H9 (cell line): Measurements from ENCODE around the gene ENO4. TPM values are rescaled to one million over a fixed set of nuclear protein-coding genes. Genes with fewer than 3 reads are reported as not detected.

ENCODE experiments used
- DNase-seq: peaks from one replicate; pipeline ENCODE4 v3.0.0-alpha.2; 2017
- H2AFZ ChIP-seq: one replicate; pipeline ENCODE4 v1.6.1; 2013; ENCODE audit warnings: mild to moderate bottlenecking, low read length, control low read depth, moderate library complexity
- H2AK5ac ChIP-seq: 2 replicates; pipeline ENCODE4 v1.6.1; 2013; ENCODE audit warnings: low read length, control low read depth, mixed read lengths; ENCODE audit not compliant: insufficient read length
- H2BK120ac ChIP-seq: one replicate; pipeline ENCODE4 v1.6.1; 2013; ENCODE audit warnings: low read depth, mild to moderate bottlenecking, low read length, control low read depth, inconsistent platforms; ENCODE audit not compliant: poor library complexity, severe bottlenecking
- H2BK12ac ChIP-seq: 2 replicates; pipeline ENCODE4 v1.6.1; 2013; ENCODE audit warnings: low read length, control low read depth, mixed read lengths, low read depth; ENCODE audit not compliant: insufficient read length
- H2BK15ac ChIP-seq: 2 replicates; pipeline ENCODE4 v1.6.1; 2013; ENCODE audit warnings: low read depth, low read length, control low read depth
- H2BK20ac ChIP-seq: one replicate; pipeline ENCODE4 v1.6.1; 2013; ENCODE audit warnings: low read depth, mild to moderate bottlenecking, low read length, control low read depth, inconsistent platforms; ENCODE audit not compliant: poor library complexity, severe bottlenecking
- H2BK5ac ChIP-seq: 2 replicates; pipeline ENCODE4 v1.6.1; 2013; ENCODE audit warnings: low read length, control low read depth, mixed read lengths; ENCODE audit not compliant: insufficient read length
- H3K14ac ChIP-seq: 2 replicates; pipeline ENCODE4 v1.6.1; 2013; ENCODE audit warnings: low read length, control low read depth; ENCODE audit not compliant: insufficient read depth
- H3K18ac ChIP-seq: 2 replicates; pipeline ENCODE4 v1.6.1; 2013; ENCODE audit warnings: low read depth, mild to moderate bottlenecking, mixed read lengths, low read length, control low read depth; ENCODE audit not compliant: insufficient read length
- H3K23ac ChIP-seq: 2 replicates; pipeline ENCODE4 v1.6.1; 2013; ENCODE audit warnings: low read length, control low read depth, mixed read lengths, low read depth; ENCODE audit not compliant: insufficient read length
- H3K23me2 ChIP-seq: 2 replicates; pipeline ENCODE4 v1.6.1; 2013; ENCODE audit warnings: low read depth, mild to moderate bottlenecking, mixed read lengths, low read length, control low read depth; ENCODE audit not compliant: insufficient read length, poor library complexity, severe bottlenecking
- H3K27ac ChIP-seq: 2 replicates; pipeline ENCODE4 v1.5.1; 2013; ENCODE audit warnings: low read length, control low read depth, mixed read lengths, low read depth; ENCODE audit not compliant: insufficient read length
- H3K27me3 ChIP-seq: 2 replicates; pipeline ENCODE4 v1.6.1; 2013; ENCODE audit warnings: low read length, control low read depth, inconsistent platforms; ENCODE audit not compliant: insufficient read depth
- H3K4ac ChIP-seq: 2 replicates; pipeline ENCODE4 v1.6.1; 2013; ENCODE audit warnings: low read depth, mild to moderate bottlenecking, control low read depth, inconsistent platforms, low read length, moderate library complexity
- H3K4me1 ChIP-seq: 2 replicates; pipeline ENCODE4 v1.6.1; 2013; ENCODE audit warnings: low read length, control low read depth, inconsistent platforms; ENCODE audit not compliant: insufficient read depth
- H3K4me2 ChIP-seq: 2 replicates; pipeline ENCODE4 v1.6.1; 2013; ENCODE audit warnings: low read length, control low read depth, mixed read lengths; ENCODE audit not compliant: insufficient read length, insufficient read depth
- H3K56ac ChIP-seq: 2 replicates; pipeline ENCODE4 v1.6.1; 2013; ENCODE audit warnings: low read depth, mild to moderate bottlenecking, mixed read lengths, low read length, control low read depth; ENCODE audit not compliant: insufficient read length
- H3K79me1 ChIP-seq: 2 replicates; pipeline ENCODE4 v1.6.1; 2013; ENCODE audit warnings: low read depth, mild to moderate bottlenecking, moderate library complexity, low read length, control low read depth, inconsistent platforms; ENCODE audit not compliant: insufficient read depth, poor library complexity, severe bottlenecking
- H3K79me2 ChIP-seq: 2 replicates; pipeline ENCODE4 v1.6.1; 2013; ENCODE audit warnings: low read length, control low read depth, inconsistent platforms; ENCODE audit not compliant: insufficient read depth
- H3K9ac ChIP-seq: 2 replicates; pipeline ENCODE4 v1.6.1; 2013; ENCODE audit warnings: low read length, control low read depth, mixed read lengths; ENCODE audit not compliant: insufficient read length; ENCODE audit errors: extremely low read depth
- H3K9me3 ChIP-seq: one replicate; pipeline ENCODE4 v1.6.1; 2013; ENCODE audit warnings: low read depth, low read length, inconsistent platforms; ENCODE audit not compliant: control insufficient read depth
- H3T11ph ChIP-seq: one replicate; pipeline ENCODE4 v1.6.1; 2013; ENCODE audit warnings: mild to moderate bottlenecking, low read length, control low read depth, inconsistent platforms
- H4K20me1 ChIP-seq: one replicate; pipeline ENCODE4 v1.6.1; 2013; ENCODE audit not compliant: control insufficient read depth, insufficient read length, insufficient read depth
- H4K5ac ChIP-seq: 2 replicates; pipeline ENCODE4 v1.6.1; 2013; ENCODE audit warnings: low read depth, mild to moderate bottlenecking, mixed read lengths, low read length, control low read depth; ENCODE audit not compliant: insufficient read length
- H4K8ac ChIP-seq: replicated peaks from 2 replicates; pipeline ENCODE4 v1.6.1; 2013; ENCODE audit warnings: low read length, control low read depth, mixed read lengths, low read depth; ENCODE audit not compliant: insufficient read length
- H4K91ac ChIP-seq: 2 replicates; pipeline ENCODE4 v1.6.1; 2013; ENCODE audit warnings: low read depth, mild to moderate bottlenecking, moderate library complexity, mixed read lengths, low read length, control low read depth; ENCODE audit not compliant: insufficient read length
- H3K27ac Mint-ChIP-seq, 3 experiments: 2 replicates in 2 of 3; 3 replicates in 1 of 3; pipeline ENCODE4 v1.8.0; 2020 to 2021; ENCODE audit warnings: mixed read lengths in 3 of 3, mild to moderate bottlenecking in 1 of 3, moderate library complexity in 1 of 3
- H3K27me3 Mint-ChIP-seq: 2 replicates; pipeline ENCODE4 v1.8.0; 2021; ENCODE audit warnings: low read depth, mild to moderate bottlenecking, moderate library complexity, mixed read lengths
- H3K36me3 Mint-ChIP-seq, 3 experiments: 2 replicates in 2 of 3; 3 replicates in 1 of 3; pipeline ENCODE4 v1.8.0; 2020 to 2021; ENCODE audit warnings: low read depth in 3 of 3, mixed read lengths in 3 of 3; ENCODE audit not compliant: insufficient read depth in 1 of 3
- H3K4me1 Mint-ChIP-seq, 2 experiments: 2 replicates each; pipeline ENCODE4 v1.8.0; 2020; ENCODE audit warnings: mixed read lengths in 2 of 2
- H3K4me3 Mint-ChIP-seq, 2 experiments: 2 replicates in 1 of 2; 3 replicates in 1 of 2; pipeline ENCODE4 v1.8.0; 2020 to 2021; ENCODE audit warnings: mild to moderate bottlenecking in 2 of 2, mixed read lengths in 2 of 2, moderate library complexity in 1 of 2
- H3K9me3 Mint-ChIP-seq, 2 experiments: 2 replicates in 1 of 2; 3 replicates in 1 of 2; pipeline ENCODE4 v1.8.0; 2020; ENCODE audit warnings: mild to moderate bottlenecking in 2 of 2, mixed read lengths in 2 of 2, moderate library complexity in 1 of 2
- WGBS: extraction: QIAGEN DNeasy Blood & Tissue Kit; methylation state at CpG from one replicate; pipeline ENCODE4 v1.1.7; 2013; ENCODE audit warnings: missing lambda C conversion rate, low lambda C conversion rate, mixed read lengths; ENCODE audit not compliant: insufficient read length; ENCODE audit errors: extremely low coverage; 5-methylcytosine and 5-hydroxymethylcytosine counted together
- total RNA-seq: library from RNA; stranded (reverse); gene quantifications from 2 replicates; pipeline ENCODE4 v1.2.1, GENCODE V29; 2021
- TF ChIP-seq, protein P1 (sequence below): fragments of 200-600 bp; sonication (generic); conservative IDR thresholded peaks from 3 replicates; pipeline ENCODE4 v1.8.0; 2021; ENCODE audit warnings: antibody characterized with exemption, mild to moderate bottlenecking

Gene ENO4
- total RNA-seq, 1 experiment from 2014 or later, result 0.26 TPM

DNA sequence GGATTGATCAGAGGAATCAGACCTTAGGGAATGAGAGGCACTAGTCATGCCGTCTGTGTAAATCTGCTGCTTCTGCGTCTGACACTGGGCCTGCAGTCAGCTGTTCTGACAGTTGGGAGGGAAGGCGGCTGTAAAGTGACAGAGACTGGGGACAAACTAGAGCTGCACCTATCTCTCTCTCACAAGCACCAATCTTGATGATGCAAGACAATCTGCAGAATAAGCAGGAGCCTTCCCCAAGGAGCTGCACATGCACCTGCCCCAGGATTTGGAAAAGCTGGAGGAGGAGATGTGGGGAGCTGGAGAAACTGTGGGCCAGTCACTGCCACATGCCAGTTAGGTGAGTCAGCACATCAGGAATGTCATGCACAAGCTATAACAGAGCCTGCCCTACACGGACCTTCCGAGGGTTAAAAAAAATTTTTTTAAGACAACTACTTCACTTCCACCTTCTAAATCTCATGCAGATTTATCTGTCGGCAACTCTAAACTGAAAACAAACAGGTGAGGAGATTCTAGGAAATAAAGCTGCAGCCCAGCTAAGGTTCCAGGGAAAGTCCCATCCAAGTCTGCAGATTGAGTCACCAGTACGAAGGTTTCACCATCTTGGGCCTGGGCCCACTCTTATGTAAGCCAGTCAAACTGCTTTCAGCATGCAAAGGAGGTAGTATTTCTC is 39.2 kb downstream of the ENO4 start:
- H3K14ac ChIP-seq, result no peak overlapping the region
- TF ChIP-seq, protein P1, sequence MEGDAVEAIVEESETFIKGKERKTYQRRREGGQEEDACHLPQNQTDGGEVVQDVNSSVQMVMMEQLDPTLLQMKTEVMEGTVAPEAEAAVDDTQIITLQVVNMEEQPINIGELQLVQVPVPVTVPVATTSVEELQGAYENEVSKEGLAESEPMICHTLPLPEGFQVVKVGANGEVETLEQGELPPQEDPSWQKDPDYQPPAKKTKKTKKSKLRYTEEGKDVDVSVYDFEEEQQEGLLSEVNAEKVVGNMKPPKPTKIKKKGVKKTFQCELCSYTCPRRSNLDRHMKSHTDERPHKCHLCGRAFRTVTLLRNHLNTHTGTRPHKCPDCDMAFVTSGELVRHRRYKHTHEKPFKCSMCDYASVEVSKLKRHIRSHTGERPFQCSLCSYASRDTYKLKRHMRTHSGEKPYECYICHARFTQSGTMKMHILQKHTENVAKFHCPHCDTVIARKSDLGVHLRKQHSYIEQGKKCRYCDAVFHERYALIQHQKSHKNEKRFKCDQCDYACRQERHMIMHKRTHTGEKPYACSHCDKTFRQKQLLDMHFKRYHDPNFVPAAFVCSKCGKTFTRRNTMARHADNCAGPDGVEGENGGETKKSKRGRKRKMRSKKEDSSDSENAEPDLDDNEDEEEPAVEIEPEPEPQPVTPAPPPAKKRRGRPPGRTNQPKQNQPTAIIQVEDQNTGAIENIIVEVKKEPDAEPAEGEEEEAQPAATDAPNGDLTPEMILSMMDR, result no peak
- no peak overlapping the region for H4K5ac ChIP-seq
- H3K9ac ChIP-seq, result no peak overlapping the region
- no peaks in the 10 kb centered on the region for H3K79me2 ChIP-seq
- no peak overlapping the region for H3K4me2 ChIP-seq
- H3K9me3 Mint-ChIP-seq, result no peaks in the 10 kb centered on the region
- no peak overlapping the region for H2BK5ac ChIP-seq
- H3K23me2 ChIP-seq, result no peaks in the 10 kb centered on the region
- no peaks in the 10 kb centered on the region for H4K20me1 ChIP-seq
- H3K4me1 Mint-ChIP-seq, result peaks cover 33 to 34% of the 10 kb centered on the region in 2 experiments
- H3K9me3 ChIP-seq, result no peaks in the 10 kb centered on the region
- no peaks in the 10 kb centered on the region for H3K36me3 Mint-ChIP-seq
- no peak overlapping the region for H3K23ac ChIP-seq
- no peak overlapping the region for H2BK20ac ChIP-seq
- no peak overlapping the region for H4K8ac ChIP-seq
- peaks cover 14% of the 10 kb centered on the region for H3K4me1 ChIP-seq
- no peak overlapping the region for H3K18ac ChIP-seq
- no peak overlapping the region for H2BK120ac ChIP-seq
- no peak overlapping the region for H2BK12ac ChIP-seq
- no peak overlapping the region for H4K91ac ChIP-seq
- H3K4me3 Mint-ChIP-seq, result no peak overlapping the region
- H3K4ac ChIP-seq, result no peak overlapping the region
- H3K56ac ChIP-seq, result no peak overlapping the region
- no peaks in the 10 kb centered on the region for H3K27me3 ChIP-seq
- H3K79me1 ChIP-seq, result no peaks in the 10 kb centered on the region
- H3K27ac Mint-ChIP-seq, result peak overlapping the region in 2 of 3 experiments; percentile 46 to 51; a peak in 2 of 7 replicates
- DNase-seq, result peak; percentile 67
- WGBS, result no CpG with 5 or more reads among the region's 7 CpGs
- no peaks in the 10 kb centered on the region for H3K27me3 Mint-ChIP-seq
- no peak overlapping the region for H2AFZ ChIP-seq
- H3K27ac ChIP-seq, result no peak overlapping the region
- no peak overlapping the region for H3T11ph ChIP-seq
- no peak overlapping the region for H2AK5ac ChIP-seq
- H2BK15ac ChIP-seq, result no peak overlapping the region
